Activated T-helper 2 cell treated with anti-CD3 and anti-CD28 coated beads, Interferon-gamma antibody, Interleukin-2, Interleukin-4, amounts not matched to agents 10 μg/mL and 5 μg/mL and 100 μg/mL, durations not matched to agents 14 hours and 24 hours and 36 hours (primary cell): ENCODE results near the gene CACNA2D4. TPM values are rescaled to one million over a fixed set of nuclear protein-coding genes. Genes with fewer than 3 reads are reported as not detected.
A peak's percentile ranks its signal among the peaks of the same experiment; 100 is the strongest.

Experiments
- DNase-seq: peaks from one replicate; pipeline ENCODE4 v3.0.0; 2021; ENCODE audit warnings: low spot score
- H3K27ac Mint-ChIP-seq: one replicate; pipeline ENCODE4 v1.8.0; 2021; ENCODE audit warnings: mixed read lengths
- H3K27me3 Mint-ChIP-seq: one replicate; pipeline ENCODE4 v1.8.0; 2021; ENCODE audit warnings: low read depth, mixed read lengths
- H3K36me3 Mint-ChIP-seq: one replicate; pipeline ENCODE4 v1.8.0; 2021; ENCODE audit warnings: low read depth, mixed read lengths
- H3K4me1 Mint-ChIP-seq: one replicate; pipeline ENCODE4 v1.8.0; 2021; ENCODE audit warnings: low read depth, mixed read lengths
- H3K4me3 Mint-ChIP-seq: one replicate; pipeline ENCODE4 v1.8.0; 2021; ENCODE audit warnings: low read depth, mild to moderate bottlenecking, moderate library complexity, mixed read lengths
- H3K9me3 Mint-ChIP-seq: one replicate; pipeline ENCODE4 v1.8.0; 2021; ENCODE audit warnings: mixed read lengths
- intact Hi-C: fragments of 100-400 bp; cut with micrococcal nuclease; formaldehyde crosslinking; loops from one replicate; pipeline ENCODE4 v1.15.1; 2023
- total RNA-seq: library from RNA; stranded (reverse); gene quantifications from 2 replicates; pipeline ENCODE4 v1.2.3, GENCODE V29; 2022

CACNA2D4 gene
- total RNA-seq, 1 donor from 2014 or later = 10.0 TPM

DNA sequence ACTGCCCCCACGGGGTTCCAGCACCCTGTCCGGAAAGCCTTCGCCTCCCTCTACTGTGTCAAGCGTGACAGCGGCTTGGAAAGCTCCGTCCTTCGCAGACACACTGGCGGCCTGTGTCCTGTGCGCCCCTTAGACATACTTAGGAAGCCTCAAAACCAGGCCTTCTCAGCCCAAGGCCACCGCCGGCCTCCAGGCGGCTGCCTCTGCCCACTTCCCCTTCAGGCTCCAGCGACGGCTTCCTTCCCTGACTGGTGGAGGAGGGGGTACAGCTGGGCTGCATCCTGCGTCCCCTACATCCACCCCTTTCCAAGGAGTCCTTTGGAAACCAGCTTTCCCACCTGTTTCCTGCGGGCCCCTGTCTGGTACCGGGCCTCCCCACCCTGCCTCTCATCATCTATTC, 2.5 kb upstream of the CACNA2D4 start:
- Mint-ChIP-seq H3K27me3 (peaks cover 10% of the 10 kb centered on the region), H3K36me3 (no peaks in the 10 kb centered on the region), H3K4me3 (no peak overlapping the region), H3K27ac (no peak overlapping the region), H3K9me3 (no peaks in the 10 kb centered on the region), H3K4me1 (peaks cover 11% of the 10 kb centered on the region)
- intact Hi-C loops = no loop called here
- no peak for DNase-seq

DNA sequence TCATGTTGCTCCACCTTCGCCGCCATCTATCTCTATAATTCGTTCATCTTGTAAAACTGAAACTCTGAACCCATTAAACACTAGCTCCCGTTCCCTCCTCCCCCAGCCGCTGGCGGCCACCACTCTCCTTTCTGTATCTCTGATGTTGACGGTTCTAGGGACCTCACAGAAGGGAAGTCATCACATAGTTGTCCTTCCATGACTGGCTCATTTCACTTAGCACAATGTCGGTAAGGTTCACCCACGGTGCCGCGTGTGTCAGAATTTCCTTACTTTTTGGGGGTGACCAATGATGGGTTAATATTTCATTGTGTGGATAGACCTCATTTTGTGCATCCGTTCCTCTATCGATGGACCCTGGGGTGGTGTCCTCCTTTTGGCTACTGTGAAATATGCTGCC, 2.0 kb upstream of the CACNA2D4 start:
- no peak overlapping the region for H3K4me3 Mint-ChIP-seq
- H3K27ac Mint-ChIP-seq = no peak overlapping the region
- intact Hi-C loops = no loop called here
- H3K4me1 Mint-ChIP-seq = peaks cover 16% of the 10 kb centered on the region
- DNase-seq = no peak
- H3K9me3 Mint-ChIP-seq = no peaks in the 10 kb centered on the region
- peaks cover 10% of the 10 kb centered on the region for H3K27me3 Mint-ChIP-seq
- H3K36me3 Mint-ChIP-seq = no peaks in the 10 kb centered on the region

DNA sequence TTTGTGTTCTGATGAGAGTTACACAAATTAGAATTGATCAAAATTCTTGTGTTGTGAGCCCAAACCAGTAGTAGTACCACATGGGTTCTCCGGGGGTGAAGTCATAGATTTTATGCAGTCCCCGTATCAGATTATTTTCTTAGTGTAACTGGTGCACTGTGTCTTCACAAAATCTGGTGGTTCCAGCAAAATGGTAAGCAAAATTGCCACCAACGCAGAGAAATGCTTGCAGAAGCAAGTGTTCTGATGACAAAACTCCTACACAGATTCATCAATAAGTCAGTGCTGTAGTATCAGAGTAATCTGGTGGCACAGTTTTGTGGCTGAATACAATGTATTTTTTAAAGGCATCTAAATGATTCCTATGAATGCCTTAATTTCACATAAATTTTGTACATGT, 1.3 kb upstream of the CACNA2D4 start:
- Mint-ChIP-seq H3K4me1 (peaks cover 18% of the 10 kb centered on the region), H3K27ac (no peak overlapping the region), H3K4me3 (no peak overlapping the region), H3K9me3 (no peaks in the 10 kb centered on the region), H3K27me3 (peaks cover 10% of the 10 kb centered on the region), H3K36me3 (no peaks in the 10 kb centered on the region)
- intact Hi-C loops = no loop called here
- no peak for DNase-seq

DNA sequence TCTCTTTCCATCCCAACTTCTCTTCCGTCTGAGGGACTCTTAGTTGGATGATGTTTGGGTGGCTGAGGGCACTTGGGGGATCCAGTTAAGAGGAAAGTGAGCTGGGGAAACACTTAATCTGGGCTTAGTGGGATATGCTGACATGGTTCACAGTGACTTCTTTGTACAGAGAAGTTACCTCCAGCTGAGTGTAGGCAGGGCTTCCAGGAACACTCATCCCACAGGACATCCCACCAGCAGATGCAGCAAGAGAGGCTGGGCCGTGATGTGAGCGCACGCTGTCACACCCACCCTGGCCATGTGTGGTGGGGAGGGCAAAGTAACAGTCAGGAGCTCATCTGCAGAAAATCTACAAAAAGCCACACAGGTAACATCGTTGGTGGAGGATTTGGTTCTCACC, 832 bp upstream of the CACNA2D4 start:
- Mint-ChIP-seq H3K27ac (no peak overlapping the region), H3K4me1 (peaks cover 18% of the 10 kb centered on the region), H3K9me3 (no peaks in the 10 kb centered on the region), H3K4me3 (no peak overlapping the region), H3K27me3 (peaks cover 8% of the 10 kb centered on the region), H3K36me3 (no peaks in the 10 kb centered on the region)
- intact Hi-C loops = no loop called here
- no peak for DNase-seq

DNA sequence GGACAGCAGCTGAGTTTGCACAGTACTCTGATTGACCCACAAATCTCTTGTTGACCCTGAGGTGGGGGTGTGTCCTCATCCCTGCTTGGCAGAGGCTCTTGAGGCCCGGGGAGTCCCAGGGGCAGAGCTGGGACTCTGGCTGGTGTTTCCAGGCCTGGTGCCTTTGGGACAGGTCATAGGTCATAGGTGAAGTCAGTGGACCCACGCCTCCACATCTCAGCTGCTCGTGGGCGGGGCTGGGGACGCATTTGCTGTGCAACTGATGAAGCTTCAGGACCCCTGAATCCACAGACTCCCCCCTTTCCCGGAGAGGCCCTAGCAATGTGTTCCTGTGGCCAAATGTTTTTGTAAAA, 408 bp upstream of the CACNA2D4 start:
- H3K36me3 Mint-ChIP-seq = no peaks in the 10 kb centered on the region
- DNase-seq = peak; percentile 7
- H3K4me1 Mint-ChIP-seq = peaks cover 18% of the 10 kb centered on the region
- H3K9me3 Mint-ChIP-seq = no peaks in the 10 kb centered on the region
- peaks cover 8% of the 10 kb centered on the region for H3K27me3 Mint-ChIP-seq
- H3K27ac Mint-ChIP-seq = no peak overlapping the region
- intact Hi-C loops = no loop called here
- H3K4me3 Mint-ChIP-seq = no peak overlapping the region

DNA sequence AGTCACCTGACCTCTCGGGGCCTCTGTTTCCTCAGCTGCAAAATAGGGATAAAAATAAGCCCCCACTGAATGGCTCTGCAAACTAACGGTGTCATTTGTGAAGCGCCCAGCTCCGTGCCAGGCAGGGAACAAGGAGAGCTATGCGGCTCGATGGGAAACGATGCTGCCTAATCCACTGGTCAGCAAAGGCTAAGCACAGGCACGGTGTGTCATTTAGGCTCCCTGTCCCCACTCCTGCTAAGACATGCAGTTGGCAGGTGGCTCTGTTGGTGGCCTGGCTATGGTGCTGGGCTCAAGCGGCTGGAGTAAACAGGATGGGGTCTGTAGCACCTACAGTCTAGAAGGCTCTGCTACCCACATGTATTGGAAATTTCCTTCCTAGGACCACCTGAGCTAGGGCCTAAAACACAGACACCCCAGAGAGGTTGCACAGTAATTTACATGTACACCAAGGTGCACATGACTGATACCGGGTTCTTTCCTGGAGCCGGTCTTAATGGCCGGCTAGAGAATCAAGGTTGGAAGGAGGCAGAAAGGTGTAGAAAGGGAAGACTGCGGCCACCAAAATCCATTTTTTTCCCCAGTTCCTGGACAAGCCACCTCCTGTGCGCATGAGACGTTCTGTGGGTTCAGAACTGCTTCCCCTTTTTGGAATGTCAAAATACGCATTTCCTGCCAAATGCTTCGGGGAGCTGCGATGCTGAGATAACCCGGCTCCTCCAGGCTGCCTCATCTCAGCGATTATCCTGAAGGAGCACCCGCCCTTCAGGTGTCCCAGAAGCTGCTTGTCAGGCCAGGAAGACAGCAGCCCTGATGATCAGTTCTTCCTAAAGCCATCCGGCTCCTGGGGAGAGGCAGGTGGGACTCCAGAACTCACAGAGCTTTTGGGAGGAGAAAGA, 1.0 kb downstream of the CACNA2D4 start:
- no peak for DNase-seq
- Mint-ChIP-seq H3K9me3 (no peaks in the 10 kb centered on the region), H3K4me1 (peaks cover 18% of the 10 kb centered on the region), H3K27me3 (peaks cover 8% of the 10 kb centered on the region), H3K27ac (no peak overlapping the region), H3K36me3 (no peaks in the 10 kb centered on the region), H3K4me3 (no peak overlapping the region)
- intact Hi-C loops = no loop called here

DNA sequence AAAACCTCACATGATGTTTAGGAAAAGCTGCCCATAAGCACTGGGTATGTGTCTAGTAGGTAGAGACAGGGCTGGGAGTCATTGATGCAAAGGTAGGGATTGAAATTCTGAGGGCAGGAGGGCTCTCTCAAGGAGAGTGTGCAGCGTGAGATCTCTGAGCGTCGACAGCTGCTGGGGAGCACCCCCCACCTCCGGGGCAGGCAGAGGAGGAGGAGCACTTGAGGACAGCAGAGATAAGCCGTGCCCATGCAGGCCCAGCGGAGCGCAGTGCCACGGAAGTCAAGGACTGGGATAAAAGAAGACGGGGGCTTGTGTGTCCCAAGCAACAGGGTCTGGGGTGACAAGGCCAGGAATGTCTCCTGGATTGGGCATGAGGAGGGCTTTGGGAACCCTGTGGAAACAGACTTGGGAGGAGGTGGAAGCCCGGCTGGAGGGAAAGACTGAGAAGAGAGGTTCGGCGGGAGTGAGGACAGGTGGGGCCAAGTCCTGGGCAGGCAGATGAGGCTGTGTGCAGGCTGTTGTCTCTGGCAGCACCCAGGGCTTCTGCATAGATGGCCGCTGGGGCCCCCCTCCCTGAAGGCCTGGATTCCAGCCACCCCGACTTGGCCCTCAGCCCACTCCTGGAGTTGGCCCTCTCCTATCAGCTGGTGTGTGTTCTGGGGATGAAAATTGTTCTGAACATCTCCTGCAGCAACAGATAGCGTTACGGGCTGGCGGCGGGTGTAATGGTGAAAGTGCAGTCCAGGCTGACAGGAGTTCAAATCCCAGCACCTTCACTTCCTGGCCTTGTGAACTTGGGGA, 1.9 kb downstream of the CACNA2D4 start:
- Mint-ChIP-seq H3K9me3 (no peaks in the 10 kb centered on the region), H3K36me3 (no peaks in the 10 kb centered on the region)
- intact Hi-C loops = no loop called here

DNA sequence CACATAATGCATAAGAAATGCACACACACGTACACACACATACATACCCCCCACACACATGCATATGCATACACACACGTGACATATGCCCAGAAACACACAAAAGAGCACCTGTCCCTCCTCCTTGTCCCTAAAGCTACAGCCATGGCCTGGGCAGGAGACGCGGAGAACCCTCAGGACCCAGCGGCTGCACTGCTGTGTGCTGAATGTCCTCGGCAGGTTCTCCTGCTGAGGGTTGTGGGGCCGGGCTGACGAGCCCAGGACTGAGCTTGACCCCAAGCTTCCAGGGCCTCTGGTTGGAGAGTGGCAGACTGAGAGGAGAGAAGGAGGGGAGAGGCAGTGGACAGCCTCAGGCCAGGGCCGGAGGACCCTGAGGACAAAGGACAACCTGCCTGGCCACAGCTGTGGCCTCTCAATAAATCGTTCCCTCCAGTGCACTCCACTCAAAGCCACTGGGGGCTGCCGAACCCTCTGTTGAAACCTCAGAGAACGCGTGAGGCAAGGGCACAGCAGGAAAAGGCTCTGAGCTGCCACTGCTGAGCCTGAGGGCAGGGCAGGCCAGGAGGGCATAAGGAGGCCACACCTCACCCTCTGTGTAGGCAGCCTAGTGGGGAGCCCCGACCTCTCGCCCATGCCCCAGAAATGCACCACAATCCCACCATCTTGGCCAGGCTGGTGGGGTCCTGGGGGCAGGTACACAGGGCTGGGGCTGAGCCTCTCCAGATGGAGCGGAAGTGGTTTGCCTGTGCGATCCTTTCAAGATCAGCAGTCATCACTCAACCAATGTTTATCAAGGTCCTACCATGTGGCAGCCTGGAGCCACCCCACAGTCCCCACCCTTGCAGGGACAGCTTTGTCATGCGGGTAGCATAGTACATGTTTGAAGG, 3.1 kb downstream of the CACNA2D4 start:
- H3K36me3 Mint-ChIP-seq = no peaks in the 10 kb centered on the region
- intact Hi-C loops = no loop called here
- H3K4me3 Mint-ChIP-seq = peak overlapping the region; percentile 31
- peaks cover 8% of the 10 kb centered on the region for H3K27me3 Mint-ChIP-seq
- DNase-seq = peak; percentile 43
- peak overlapping the region; percentile 74 for H3K27ac Mint-ChIP-seq
- H3K4me1 Mint-ChIP-seq = peaks cover 16% of the 10 kb centered on the region
- H3K9me3 Mint-ChIP-seq = no peaks in the 10 kb centered on the region

More for the DNA sequence above, 1.9 kb downstream of the CACNA2D4 start:
- DNase-seq = no peak
- Mint-ChIP-seq H3K4me1 (peaks cover 18% of the 10 kb centered on the region), H3K27me3 (peaks cover 8% of the 10 kb centered on the region), H3K4me3 (no peak overlapping the region), H3K27ac (peak overlapping the region; percentile 74)

DNA sequence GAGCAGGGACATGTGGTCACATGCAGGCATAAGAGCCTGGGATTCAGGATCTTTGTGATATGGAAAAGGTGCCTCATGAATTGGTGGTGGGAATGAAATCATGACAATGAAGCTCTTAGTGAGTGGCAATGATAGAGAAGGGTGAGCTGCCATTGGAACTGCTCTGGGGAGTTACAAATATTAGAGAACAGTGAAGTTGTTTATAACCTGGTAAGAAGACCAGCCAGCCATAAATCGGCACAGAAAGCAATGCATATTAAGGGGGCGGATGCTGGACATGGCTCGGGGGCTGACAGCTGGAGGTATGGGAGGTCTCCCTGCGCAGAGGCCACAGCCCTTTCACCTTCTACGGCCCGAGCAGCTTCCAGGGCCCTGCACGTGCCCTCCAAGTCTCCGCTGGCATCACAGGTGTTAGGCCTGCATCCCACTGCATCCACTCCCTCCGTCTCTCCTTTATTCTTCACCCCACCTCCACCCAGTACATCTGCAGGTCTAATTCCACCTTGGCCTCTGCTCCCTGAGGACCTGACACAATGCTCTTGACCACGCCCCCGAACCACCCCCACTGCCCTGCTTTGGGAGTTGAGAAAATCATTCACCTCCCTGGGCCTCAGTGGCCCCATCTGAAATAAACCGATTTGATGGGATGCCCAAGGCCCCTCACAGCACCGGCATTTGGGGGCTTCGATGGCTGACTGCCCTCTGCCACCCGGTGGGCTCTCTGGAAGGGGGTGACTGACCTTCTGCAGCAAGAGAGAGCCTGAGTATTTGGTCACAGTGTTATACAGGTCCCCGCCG, 4.1 kb downstream of the CACNA2D4 start:
- DNase-seq = peak; percentile 7
- H3K27ac Mint-ChIP-seq = no peak overlapping the region
- H3K4me1 Mint-ChIP-seq = peaks cover 16% of the 10 kb centered on the region
- intact Hi-C loops = no loop called here
- peaks cover 8% of the 10 kb centered on the region for H3K27me3 Mint-ChIP-seq
- H3K36me3 Mint-ChIP-seq = no peaks in the 10 kb centered on the region
- H3K9me3 Mint-ChIP-seq = no peaks in the 10 kb centered on the region
- no peak overlapping the region for H3K4me3 Mint-ChIP-seq

DNA sequence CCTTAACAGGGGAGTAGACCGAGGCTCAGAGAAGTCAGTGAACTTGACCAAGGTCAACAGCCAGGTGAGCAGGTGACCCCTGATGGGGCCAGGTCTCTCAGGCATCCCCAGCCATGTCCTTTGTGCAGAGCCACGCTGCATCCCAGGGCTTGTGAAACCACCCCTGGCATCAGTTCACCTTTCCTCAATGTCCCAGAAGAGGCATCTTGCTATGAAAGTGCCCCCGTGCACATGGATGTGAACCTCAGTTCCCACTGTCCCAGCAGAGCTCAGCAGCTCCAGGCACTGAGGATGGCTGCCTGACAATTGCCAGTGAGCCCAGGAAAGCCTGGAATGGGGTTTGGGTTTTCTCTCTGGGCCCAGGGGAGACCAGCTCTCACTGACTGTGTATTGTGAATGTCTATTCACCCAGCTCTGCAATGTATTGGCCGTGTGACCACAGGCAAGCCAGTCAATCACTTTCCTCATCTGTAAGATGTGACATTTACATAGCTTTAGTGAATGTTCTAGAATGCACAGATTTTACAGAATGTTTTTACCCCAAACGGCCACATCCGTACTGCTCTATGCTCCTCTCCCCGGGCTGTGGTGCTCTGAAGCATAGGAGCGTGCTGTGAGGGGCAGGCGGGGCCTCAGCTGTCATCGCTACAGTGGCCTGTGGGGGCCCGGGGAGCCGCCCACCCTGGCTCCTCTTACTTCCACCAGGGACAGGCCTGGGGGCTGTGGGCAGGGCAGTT, 4.9 kb downstream of the CACNA2D4 start:
- Mint-ChIP-seq H3K27me3 (peaks cover 7% of the 10 kb centered on the region), H3K27ac (no peak overlapping the region), H3K36me3 (no peaks in the 10 kb centered on the region), H3K9me3 (no peaks in the 10 kb centered on the region), H3K4me3 (no peak overlapping the region), H3K4me1 (peaks cover 16% of the 10 kb centered on the region)
- peak; percentile 6 for DNase-seq
- intact Hi-C loops = no loop called here

DNA sequence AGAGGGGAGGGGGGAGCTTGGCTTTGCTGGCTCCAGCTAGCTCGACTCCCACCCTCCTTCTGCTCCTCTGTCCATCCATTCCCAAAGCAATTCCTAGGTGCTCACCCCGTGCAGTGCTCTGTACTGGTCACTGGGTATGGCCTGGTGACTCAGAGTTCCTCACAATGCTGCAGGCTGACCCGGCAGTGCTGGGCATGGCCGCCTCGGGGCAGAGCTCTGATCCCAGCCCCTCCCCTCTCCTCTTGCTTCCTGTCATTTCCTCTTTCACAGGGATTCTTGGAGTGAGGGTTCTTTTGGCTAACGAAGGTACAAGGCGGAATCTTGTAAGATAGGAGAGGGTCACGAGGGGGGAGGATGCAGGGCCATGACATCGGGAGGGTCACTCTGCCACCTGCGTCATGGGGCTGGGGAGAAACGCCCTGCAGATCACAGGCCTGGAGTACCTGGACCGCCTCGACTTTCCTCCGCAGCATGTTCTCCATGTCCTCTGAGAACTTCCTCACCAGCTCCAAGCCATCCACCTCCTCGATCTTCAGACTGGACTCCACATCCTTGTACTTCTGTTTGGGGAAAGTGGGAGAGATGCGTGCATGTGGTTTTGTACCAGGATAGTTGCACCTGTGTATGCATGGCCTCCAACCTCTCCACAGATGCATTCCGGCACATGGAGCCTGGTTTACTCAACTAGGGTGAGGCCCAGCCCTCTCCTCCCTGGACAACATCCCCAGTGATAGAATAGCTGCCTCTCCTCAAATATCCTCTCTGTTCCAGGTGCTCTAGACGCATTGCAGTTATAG, 5.7 kb downstream of the CACNA2D4 start:
- no peak overlapping the region for H3K4me3 Mint-ChIP-seq
- H3K27ac Mint-ChIP-seq = no peak overlapping the region
- intact Hi-C loops = no loop called here
- H3K4me1 Mint-ChIP-seq = peaks cover 16% of the 10 kb centered on the region
- H3K9me3 Mint-ChIP-seq = no peaks in the 10 kb centered on the region
- DNase-seq = no peak
- no peaks in the 10 kb centered on the region for H3K36me3 Mint-ChIP-seq
- peaks cover 7% of the 10 kb centered on the region for H3K27me3 Mint-ChIP-seq
